Limb (tissue), 2 donors: Measurements from ENCODE around the gene SMYD3.

Experiments used
- DNase-seq, 2 donors: peaks; one replicate each; pipeline ENCODE4 v3.0.0-alpha.2; 2016; ENCODE audit errors: extremely low spot score in 2 of 2

SMYD3 gene

DNA sequence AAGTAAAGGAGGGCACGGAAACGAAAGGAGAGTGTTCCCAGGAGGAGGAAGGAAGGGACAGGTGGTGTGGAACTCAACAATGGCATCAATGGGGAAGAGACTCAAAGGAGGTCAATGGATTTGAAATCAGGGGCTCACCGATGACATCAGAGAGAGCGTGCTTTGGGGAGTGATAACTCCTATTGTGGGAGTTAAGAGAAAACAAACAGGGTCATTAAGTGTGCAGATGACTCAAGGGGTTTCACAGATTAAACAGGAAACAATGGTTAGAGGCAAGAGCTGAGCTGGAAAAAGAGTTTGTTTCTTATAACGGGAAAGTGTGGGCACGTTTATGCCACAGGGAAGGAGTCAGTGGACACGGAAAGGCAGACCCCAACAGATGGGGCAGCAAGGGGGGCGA lies 629.1 kb downstream of the SMYD3 start:
- DNase-seq = no peak

DNA sequence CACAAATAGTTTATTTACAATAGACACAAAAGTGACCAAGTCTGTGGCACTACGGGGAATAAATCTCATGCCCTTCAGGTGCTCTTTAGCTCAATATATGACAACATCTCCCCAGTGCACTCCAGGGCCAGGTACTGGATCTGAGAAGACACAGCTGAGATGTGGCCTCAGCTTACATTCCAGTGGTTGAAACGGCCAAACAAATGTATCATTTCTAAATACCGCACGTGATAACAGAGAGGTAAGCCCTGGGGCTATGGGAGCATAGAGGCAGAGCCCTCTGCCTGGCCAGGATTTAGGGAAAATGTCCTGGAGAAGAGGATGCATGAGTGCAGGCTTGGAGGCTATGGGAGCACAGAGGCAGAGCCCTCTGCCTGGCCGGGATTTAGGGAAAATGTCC lies 630.5 kb downstream of the SMYD3 start:
- DNase-seq = no peak

DNA sequence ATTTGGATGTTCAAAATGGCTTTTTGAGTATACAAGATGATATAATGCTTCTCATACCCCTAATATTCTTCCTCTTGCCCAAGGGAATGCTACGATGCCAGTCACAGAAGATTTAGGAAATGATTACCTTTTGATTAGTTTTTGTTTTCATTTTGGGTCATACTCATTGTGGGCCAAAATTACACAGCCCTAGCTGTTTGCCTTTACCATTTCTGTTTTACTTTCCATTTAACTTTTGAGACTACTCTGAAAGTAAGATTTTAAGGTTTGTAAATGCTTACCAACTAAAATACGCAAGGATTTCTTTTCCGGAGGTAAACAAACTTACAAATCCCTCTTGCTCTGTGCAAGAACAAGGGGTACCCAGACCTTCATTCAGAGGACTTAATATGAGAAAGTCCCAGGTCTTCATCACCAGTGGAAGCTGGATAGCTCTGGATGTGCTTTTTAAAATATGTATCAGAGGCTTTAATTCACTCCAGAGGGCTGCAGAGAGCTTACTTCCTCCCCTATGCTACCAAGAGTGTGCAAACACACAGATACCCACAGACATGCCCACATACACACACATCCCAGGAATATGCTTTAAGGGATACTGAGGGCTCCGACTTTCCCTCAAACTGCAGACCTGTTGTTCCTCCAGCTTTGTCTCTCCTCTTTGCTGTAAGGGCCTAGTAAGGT lies 631.4 kb downstream of the SMYD3 start:
- DNase-seq = no peak

DNA sequence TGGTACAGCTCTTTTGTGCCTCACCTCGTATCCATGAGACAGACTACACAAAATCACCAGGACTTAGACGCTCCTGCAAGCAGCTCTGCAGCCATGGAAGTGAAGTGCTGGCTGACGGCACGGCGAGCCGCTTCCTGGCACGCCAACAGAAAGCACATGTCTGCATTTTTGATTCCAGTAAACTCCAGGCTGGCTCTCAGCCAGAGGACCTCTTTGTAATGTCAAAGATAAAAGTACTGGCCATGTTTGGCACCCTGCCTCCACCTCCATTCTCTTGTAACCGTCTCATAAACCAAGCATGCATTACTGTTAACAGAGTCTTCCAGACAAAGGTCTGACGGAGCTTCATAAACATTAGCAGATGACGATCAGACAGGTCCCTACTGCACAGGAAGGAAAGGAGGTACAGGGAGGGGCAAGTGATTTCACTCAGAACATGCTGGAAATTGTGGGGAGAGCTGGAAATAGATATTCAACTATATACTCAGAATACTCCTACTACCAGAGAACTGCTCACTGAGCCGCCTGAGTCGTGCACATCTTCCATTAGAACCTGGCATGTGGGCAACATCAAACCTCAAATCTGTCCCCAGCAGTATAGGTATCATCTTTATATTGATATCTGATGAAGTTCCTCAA lies 632.0 kb downstream of the SMYD3 start:
- DNase-seq = peak; percentile 69 to 80

DNA sequence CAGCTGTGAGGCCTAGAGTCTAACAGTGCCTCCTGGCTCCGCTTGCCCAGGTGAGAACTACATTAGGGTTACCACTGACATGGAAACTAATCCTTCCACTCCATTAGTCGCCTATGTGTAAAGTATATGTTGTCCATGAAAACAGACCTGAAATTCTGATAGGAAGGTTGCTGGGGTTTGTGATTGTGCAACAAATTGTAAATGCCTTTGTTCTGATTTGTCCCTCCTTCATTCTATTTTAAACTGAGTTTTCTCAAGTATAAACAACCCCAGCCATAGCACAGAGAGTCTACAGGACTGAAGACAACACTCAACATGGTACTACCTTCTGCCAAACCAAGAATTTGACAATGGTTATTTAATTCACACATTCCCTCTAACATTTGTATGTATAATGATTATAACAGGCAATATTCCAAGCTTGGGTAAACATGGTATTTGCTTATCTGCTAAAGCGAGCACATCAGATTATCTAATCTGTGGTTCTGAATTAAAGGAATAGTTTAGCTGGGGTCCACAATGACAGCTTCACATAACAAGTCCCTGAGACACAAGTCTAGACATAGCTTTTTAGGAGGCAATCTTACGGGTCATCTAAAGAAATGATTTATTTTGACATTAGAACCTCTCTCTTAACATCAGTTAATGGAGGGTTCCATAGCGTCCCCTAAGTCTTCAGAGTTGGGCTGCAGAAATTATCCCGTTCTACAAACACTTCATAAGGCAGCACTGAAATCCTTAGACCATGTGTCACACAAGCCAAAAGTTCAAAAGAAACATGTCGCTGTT lies 633.0 kb downstream of the SMYD3 start:
- DNase-seq = no peak

DNA sequence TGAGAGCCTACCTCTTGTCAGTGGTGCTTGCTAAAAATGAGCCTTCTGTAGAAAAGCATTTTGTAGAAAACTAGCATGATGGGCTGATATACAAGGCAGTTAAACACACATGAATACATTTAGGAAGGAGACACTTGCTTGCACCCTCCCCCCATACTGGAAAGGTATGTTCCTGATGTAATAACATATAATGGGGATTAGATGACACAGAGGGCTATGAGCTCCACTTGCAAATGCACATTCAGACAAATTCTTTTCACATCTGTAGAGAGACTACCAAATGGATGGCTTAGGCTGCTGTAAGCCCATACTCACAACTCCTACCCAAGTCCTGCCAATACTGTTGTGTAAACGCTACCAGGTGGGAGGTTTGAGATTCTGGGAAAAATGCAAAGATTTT lies 634.0 kb downstream of the SMYD3 start:
- DNase-seq = no peak

DNA sequence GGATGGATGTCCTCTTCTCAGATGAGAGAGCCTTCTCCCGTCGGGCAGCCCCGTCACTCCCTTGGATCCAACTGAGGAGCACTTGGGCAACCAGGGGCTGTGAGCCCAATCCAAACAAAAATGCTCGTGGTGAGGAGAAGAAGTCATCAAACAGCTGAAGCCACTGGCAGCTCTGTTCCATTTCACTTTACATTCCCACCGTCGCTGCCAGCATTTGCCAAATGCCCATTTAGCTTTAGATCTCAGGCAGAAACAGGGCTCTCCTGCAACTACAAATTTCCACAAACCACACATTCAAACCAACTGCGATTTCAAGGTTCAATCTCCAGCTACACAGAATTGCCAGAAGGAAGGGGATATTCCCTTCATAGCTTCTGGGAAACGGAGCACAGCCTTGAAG lies 634.6 kb downstream of the SMYD3 start:
- DNase-seq = no peak

DNA sequence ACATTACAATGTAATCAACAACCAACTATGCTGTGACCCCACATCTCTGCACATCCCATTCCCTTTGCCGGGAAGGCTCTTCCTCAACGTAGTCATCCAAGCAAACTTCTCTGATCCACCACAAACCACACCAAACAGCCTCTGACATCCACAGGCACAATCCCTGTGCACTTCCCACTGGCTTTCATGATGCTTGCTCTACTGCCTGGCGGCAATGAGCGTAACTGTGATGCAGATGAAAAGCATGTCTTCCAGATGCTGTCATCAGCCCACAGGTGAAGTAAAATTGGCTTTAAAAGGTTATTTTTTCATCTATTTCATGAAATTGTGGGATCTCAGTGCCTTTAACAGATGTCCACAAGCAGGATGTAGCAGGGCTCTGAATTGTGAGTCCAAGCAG lies 635.2 kb downstream of the SMYD3 start:
- no peak for DNase-seq

DNA sequence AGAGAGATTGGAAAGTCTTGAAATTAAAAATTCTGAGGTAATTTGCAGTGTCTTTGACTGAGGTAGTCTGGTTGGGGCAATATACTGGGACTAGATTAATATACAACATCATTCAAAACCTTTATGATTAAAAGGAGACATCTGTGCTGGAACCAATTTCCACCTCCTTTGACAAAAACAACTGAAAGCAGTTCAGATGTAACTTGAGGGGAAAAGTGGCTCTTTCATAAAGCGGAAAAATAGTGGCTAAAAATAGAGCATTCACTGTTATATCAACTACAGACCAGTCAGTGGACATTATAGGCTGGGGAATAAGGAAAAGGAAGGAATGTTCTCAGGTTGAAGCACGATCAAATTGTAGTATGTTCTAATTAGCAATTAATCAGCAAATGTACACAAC lies 635.9 kb downstream of the SMYD3 start:
- no peak for DNase-seq

DNA sequence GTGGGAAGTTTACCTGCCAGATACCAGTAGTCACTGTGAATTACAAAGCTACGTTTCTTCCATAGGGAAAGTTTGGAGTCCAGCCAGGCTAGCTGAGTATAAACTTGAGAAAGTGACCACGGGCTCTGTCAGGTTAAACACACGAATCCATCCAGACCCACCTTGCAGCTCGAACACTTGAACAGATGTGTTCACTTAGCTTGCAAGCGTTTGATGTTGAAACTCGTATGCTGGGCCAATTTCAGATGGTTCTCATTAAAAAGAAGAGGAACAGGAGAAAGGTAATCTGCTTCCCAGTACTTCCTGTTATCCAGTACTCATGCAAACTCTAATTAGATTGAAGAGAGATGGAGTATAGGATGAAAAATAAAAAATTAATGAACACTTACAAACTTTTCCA lies 636.4 kb downstream of the SMYD3 start:
- no peak for DNase-seq

DNA sequence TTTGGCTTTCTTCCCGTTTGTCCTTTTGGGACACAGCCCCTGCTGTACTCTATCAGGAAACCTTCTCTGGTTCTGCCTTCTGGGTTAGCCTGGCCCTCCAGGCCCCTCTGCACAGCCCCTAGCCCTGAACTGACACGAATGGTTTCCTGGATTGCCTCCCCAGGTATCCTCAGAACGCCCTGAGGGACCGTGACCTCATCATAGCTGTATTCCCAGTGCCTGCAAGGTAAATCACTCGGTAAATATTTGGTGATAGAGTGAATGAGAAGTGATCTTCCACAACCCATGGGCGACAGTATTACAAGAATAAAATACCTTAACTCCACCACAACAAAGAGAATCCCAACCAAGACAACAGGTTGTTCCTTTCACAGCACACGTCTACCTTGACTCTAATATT lies 637.2 kb downstream of the SMYD3 start:
- no peak for DNase-seq

DNA sequence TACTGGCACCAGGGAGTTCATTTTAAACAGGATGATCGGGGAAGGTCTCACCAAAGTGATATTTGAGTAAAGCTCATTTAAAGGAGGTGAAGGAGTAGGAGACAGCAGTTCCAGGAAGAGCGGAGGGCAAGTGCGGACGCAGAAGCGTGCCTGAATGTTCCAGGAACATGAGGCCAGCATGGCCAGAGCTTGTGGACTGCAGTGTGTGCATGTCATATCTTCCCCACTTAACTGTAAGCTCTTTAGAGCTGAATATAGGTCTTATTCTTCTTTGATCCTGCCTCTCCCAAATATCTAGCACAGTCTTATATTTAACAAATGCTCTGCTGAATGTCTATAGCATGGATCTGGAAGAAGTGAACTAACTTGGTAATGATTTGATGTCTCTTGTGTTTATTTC lies 639.3 kb downstream of the SMYD3 start:
- no peak for DNase-seq

DNA sequence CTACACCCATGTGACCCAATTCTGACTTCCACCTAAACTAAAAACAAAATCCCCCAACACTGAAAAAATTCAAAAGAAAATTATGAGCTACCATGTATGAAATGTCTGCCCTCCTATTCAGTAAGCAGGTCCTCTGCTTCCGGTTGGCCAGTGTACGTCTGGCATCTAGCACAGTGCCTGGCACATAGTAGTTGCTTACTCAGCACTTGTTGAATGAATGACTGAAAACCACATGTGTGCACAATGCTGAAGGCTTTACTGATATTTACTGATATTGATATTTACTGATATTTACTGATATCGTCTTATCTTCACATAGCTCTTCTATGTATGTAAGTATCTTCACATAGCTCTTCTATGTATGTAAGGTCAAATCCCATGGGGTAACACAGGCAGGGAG lies 642.2 kb downstream of the SMYD3 start:
- DNase-seq = no peak

DNA sequence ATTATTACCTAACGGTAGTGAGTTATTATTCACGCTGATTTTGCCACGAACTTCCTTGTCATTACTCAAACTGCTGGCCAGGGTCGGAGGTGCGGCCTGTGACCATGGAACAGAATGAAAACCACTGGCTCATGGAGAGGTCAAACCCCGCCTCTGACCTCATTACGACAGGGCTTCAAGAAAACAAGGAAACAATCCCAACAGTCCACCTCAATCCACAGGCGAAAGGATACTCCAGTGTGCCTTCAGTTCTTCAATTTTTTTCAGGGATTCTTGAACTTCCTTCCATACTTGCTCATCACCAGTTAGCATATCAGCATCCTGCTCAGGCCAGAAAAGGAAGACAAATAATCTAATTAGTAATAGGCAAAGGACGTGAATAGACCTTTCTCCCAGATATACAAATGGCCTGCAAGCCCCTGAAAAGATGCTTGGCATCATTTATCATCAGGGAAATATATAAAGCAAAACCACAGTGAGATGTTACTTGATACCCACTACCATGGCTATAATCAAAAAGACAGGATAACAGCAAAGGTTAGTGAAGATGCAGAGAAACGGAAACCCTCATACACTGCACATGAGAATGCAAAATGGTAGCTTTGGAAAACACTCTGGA lies 643.4 kb downstream of the SMYD3 start:
- DNase-seq = no peak

DNA sequence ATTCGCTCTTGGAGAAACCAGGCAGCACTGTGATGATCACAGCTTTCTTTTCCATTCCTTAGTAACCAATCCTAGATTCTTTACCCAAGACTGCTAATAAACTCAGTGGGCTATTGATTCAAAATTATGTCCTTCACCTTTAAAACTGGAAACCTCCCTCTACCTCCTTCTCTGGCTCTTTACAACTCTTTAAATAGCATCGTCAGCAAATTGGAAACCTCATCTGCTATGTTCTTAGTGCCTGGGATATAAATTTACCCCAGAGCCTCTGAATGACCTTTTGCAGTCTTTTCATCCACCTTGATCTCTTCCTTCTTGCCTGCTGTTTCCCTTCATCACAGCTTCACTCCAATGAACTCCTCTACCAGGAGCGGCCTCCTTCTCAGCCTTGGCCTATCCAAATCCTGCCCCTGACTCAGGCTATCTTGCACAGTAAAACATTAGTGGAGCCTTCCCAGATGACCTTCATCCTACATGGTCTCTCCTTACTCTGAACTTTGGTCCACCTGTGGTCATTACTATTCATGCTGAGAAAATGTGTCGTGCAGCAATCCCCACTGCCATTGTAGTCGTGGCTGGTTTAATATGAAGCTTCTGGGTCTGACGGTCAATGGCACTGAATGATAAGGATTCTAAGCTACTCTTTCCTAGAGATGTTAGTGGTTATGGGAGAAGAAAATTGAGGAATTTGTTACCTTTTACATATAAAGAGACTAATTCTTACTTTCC lies 644.1 kb downstream of the SMYD3 start:
- no peak for DNase-seq

DNA sequence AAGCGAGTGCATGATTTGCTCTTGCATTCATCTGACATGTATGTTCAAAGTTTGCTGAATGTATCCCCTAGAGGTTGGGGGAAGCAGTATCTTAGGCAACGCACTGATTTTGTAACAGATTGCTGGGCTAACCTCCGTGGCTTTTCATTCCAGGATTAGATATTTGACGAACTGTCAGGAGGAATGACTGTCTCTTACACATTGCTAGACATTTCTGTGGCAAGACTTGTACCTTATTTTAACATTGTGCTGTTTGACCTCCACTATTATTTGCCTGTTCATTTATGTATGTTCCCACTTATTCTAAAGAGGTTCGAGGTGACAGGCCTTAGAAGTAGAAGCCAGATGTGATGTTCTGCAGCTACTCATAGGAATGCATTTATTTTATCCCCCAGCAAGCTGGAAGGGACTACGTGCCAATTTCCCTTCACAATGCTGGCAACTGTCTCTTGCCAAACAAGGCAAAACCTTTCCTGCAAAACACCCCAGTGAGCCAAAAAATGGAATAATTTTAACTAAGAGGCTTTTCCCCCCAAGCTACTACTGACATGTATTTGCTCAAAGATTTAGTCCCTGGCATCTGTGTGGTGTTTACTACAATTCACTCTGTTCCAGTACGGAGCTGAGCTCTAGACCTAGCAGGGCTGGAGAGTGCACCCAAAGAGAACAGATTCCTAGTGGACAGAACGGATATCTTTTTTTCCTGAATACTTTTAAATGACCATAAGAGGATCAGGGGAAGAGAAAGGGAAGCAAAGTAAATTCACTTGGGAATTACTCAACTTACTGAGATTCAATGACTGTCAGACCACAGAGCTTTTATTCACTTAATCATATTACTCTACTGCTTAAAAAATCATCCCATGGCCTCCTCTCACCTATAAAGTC lies 646.2 kb downstream of the SMYD3 start:
- DNase-seq = no peak

DNA sequence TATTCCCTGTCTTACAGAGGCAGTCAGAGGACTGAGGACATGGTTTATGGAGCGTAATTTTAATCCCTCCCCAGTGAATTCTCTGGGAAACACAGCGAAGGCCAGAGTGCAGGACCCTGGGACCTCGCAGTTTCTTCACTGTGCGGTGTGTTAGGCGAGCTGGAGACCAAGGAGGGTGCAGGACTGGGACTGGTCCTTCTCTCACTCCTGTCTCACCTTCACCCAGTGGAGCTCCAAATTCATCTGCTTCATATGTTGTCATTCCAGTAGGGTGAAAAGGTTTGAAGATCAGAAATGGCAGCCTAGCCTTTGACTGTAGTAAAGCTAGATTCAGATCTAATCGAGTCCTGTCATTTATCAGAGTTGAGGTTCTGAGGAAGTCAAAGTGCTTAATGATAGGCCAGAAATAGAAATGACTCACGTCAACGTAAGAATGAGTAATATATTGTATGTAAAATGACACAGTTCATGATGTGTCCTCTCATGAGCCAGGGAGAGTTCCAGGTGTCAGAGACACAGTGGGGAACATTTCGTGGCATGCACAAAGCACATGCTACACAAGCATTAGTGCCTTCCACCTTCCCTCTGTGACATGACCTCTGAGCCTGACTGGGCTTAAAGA lies 647.5 kb downstream of the SMYD3 start:
- no peak for DNase-seq

DNA sequence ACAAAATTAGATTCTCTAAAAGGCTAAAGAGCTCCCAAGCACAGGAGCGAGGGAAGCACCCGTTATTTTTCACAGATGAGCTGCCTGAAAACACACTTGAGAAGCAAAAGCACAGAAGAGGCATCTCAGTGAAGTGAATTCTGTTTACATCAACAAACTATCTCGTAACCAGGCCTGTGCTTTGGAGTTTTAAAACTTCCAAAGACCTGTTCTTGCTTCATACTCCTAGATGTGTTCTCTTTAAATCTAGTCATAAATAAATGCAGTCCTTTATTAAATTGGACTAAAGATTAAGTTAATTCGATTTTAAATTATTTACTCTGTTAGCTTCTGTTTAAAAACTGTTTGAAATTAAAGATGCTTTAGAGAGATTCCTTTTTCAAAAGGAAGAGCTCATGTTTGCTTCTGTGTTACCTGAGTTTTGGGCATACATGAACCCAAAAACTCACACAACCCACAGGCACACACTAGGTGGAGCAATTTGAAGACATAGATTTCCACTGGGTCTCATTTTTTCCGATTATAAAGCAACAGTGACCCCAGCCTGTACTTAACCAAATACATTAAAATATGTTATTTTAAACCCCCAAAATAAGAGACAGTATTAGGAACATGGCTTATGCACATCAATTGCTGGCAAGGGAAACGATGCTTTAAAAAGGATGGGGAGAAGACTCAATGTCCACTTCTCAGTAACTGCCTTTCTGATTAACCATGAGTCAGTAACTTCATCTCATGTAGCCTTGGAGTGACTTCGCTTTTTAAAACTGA lies 648.2 kb downstream of the SMYD3 start:
- no peak for DNase-seq

DNA sequence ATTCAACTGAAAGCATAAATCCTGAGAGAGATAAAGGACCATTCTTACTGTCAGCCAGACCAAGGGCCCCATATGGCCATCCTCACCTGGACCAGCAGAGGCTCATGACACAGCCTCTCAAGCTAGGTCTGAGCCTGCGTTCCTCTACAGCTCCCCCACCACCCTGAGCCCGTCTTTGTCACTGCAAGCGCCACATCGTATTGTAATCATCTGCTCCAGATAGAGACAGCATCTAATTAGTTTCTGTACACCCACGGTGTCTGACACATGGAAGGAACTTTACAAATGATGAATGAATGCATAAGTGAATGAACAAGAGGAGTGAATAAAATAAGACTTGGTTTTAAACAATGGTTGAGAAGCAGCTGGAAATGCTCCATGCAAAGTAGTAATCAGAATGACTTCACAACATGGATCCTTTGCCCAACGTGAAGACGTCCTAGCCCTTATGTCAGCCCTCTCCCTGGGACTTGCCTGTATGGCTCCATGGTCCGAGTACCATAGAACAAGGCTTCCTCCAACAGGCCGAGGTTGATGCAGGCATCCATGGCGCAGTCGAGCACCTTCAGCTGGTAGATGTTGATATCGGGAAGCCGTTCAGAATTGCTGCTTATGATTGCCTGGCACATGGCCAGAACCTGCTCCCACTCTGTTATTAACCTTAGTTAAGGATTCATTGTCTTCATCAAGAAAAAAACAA lies 648.9 kb downstream of the SMYD3 start:
- no peak for DNase-seq
